Vagina (tissue), 2 donors: ENCODE measurements around the gene CD96. TPM values are rescaled to one million over a fixed set of nuclear protein-coding genes. Genes with fewer than 3 reads are reported as not detected.

Experiments used
- DNase-seq, 2 donors: peaks; one replicate each; pipeline ENCODE4 v3.0.0-alpha.2; 2017; ENCODE audit errors: extremely low spot score in 2 of 2
- H3K27ac ChIP-seq: fragments of 200-600 bp; sonication (generic); one replicate; pipeline ENCODE4 v1.5.1; 2019
- H3K27me3 ChIP-seq: fragments of 200-600 bp; sonication (generic); one replicate; pipeline ENCODE4 v1.5.1; 2019
- H3K36me3 ChIP-seq, 2 donors: fragments of 200-600 bp; sonication (generic); one replicate each; pipeline ENCODE4 v1.5.1; 2017 to 2019
- H3K4me1 ChIP-seq: fragments of 200-600 bp; sonication (generic); one replicate; pipeline ENCODE4 v1.5.1; 2019
- H3K4me3 ChIP-seq, 2 donors: fragments of 200-600 bp; sonication (generic); 1 replicate in 1 of 2; 2 replicates in 1 of 2; pipeline ENCODE4 v1.5.1; 2016 to 2019
- H3K9me3 ChIP-seq: fragments of 200-600 bp; sonication (generic); one replicate; pipeline ENCODE4 v1.5.1; 2019
- POLR2A ChIP-seq, 2 donors: fragments of 450-650 bp; IDR thresholded peaks; one replicate each; pipeline ENCODE4 v1.6.1; 2017; ENCODE audit warnings: antibody characterized with exemption in 2 of 2, mild to moderate bottlenecking in 2 of 2, moderate library complexity in 2 of 2
- POLR2AphosphoS5 ChIP-seq, 2 donors: sonication (generic); formaldehyde crosslinking; IDR thresholded peaks; one replicate each; pipeline ENCODE4 v1.9.0; 2017; ENCODE audit warnings: antibody characterized with exemption in 2 of 2, mild to moderate bottlenecking in 2 of 2, low read depth in 1 of 2; ENCODE audit not compliant: insufficient read depth in 1 of 2
- intact Hi-C: fragments of 100-400 bp; cut with DNase I; formaldehyde crosslinking; loops from one replicate; pipeline ENCODE4 v1.15.1; 2023
- total RNA-seq: library from RNA; depleted of rRNA; stranded (reverse); fragments of >200 nt; gene quantifications from one replicate; pipeline ENCODE4 v1.2.3, GENCODE V29; 2016
- TF ChIP-seq, protein P1 (sequence below), 3 experiments: fragments of 450-650 bp in 2 of 3; fragments of 200-600 bp in 1 of 3; sonication (generic) in 1 of 3; IDR thresholded peaks; one replicate each; pipeline ENCODE4 v1.5.1; 2017 to 2019; ENCODE audit warnings: antibody characterized with exemption in 3 of 3, mild to moderate bottlenecking in 2 of 3, moderate library complexity in 2 of 3

The CD96 gene
- total RNA-seq, 1 donor from 2014 or later, result 13.5 TPM

DNA sequence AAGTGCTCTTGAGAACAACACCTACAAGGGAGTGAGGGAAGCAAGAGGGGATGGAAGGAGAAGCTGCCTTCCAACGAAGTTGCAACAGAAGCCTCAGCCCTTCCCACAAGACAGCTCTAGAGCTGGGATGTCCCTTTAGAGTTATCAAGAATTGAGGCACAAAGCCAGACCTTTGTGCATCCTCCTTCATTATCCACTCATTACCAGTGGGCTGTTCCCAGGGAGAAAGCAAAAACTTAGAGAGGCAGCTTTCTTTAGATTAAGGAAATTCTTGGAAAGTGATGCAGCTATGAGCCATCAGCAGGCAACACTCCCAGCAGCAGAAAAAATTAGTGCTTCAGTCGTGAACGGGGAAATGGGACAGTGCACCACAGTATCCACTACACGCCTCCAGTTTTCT, 10.6 kb upstream of the CD96 start:
- H3K9me3 ChIP-seq, result no peaks in the 10 kb centered on the region
- TF ChIP-seq POLR2AphosphoS5 (IDR thresholded peaks at IDR 0.05; ENCODE audit: insufficient read depth in 1 of 2, low read depth in 1 of 2) (no peak), POLR2A (IDR thresholded peaks at IDR 0.05) (no peak)
- TF ChIP-seq, protein P1, sequence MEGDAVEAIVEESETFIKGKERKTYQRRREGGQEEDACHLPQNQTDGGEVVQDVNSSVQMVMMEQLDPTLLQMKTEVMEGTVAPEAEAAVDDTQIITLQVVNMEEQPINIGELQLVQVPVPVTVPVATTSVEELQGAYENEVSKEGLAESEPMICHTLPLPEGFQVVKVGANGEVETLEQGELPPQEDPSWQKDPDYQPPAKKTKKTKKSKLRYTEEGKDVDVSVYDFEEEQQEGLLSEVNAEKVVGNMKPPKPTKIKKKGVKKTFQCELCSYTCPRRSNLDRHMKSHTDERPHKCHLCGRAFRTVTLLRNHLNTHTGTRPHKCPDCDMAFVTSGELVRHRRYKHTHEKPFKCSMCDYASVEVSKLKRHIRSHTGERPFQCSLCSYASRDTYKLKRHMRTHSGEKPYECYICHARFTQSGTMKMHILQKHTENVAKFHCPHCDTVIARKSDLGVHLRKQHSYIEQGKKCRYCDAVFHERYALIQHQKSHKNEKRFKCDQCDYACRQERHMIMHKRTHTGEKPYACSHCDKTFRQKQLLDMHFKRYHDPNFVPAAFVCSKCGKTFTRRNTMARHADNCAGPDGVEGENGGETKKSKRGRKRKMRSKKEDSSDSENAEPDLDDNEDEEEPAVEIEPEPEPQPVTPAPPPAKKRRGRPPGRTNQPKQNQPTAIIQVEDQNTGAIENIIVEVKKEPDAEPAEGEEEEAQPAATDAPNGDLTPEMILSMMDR (IDR thresholded peaks at IDR 0.05), result no peak
- no peak overlapping the region for H3K27ac ChIP-seq
- no peaks in the 10 kb centered on the region for H3K27me3 ChIP-seq
- no peak for DNase-seq
- H3K36me3 ChIP-seq, result no peaks in the 10 kb centered on the region
- H3K4me1 ChIP-seq, result no peaks in the 10 kb centered on the region
- intact Hi-C loops, result no loop called here
- H3K4me3 ChIP-seq, result no peak overlapping the region

DNA sequence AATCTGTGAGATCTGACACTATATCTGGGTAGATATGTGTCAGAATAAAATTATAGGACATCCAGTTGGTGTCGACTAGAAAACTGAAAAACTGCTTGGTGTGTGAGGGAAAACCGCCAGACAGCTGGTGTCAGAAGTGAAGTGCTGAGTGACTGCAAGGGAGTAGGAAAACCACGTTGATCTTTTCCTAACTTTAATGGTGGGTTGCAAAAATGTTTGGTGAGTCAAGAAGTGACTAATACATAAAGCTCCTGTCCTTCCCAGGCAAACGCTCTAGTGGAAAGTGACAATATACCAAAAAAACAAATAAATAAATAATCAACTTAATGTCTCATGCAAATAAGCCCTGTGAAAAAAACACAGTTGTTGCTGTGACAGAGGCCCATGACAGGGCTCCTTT, 7.3 kb upstream of the CD96 start:
- no peak for DNase-seq
- TF ChIP-seq POLR2A (IDR thresholded peaks at IDR 0.05) (no peak), POLR2AphosphoS5 (IDR thresholded peaks at IDR 0.05; ENCODE audit: insufficient read depth in 1 of 2, low read depth in 1 of 2) (no peak)
- TF ChIP-seq, protein P1 (IDR thresholded peaks at IDR 0.05), result no peak
- Histone ChIP-seq H3K4me3 (no peak overlapping the region), H3K27me3 (no peaks in the 10 kb centered on the region), H3K9me3 (no peaks in the 10 kb centered on the region), H3K36me3 (no peaks in the 10 kb centered on the region), H3K4me1 (no peaks in the 10 kb centered on the region), H3K27ac (no peak overlapping the region)
- intact Hi-C loops, result no loop called here

DNA sequence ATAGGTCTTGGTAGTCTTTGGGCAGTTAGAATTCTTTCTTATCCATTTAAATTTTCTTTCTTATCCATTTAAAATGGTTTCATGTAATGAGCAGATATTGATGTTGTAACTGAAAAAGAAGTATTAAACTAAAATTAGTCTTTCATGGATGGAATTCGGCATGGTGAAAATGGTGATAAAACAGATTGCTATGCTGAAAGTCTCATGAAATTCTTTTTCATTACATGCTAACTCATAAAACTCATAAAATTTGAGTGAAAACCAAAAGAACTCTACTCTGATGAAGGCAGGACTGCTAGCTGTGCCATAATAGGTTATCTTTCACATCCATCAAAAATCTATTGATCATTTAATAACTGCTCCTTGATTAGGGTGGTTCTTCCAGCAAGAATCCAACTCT, 3.9 kb upstream of the CD96 start:
- Histone ChIP-seq H3K9me3 (no peaks in the 10 kb centered on the region), H3K4me1 (no peaks in the 10 kb centered on the region), H3K4me3 (no peak overlapping the region), H3K27me3 (no peaks in the 10 kb centered on the region), H3K27ac (no peak overlapping the region), H3K36me3 (no peaks in the 10 kb centered on the region)
- DNase-seq, result no peak
- intact Hi-C loops, result no loop called here
- TF ChIP-seq, protein P1 (IDR thresholded peaks at IDR 0.05), result no peak
- TF ChIP-seq POLR2AphosphoS5 (IDR thresholded peaks at IDR 0.05; ENCODE audit: insufficient read depth in 1 of 2, low read depth in 1 of 2) (no peak), POLR2A (IDR thresholded peaks at IDR 0.05) (no peak)

DNA sequence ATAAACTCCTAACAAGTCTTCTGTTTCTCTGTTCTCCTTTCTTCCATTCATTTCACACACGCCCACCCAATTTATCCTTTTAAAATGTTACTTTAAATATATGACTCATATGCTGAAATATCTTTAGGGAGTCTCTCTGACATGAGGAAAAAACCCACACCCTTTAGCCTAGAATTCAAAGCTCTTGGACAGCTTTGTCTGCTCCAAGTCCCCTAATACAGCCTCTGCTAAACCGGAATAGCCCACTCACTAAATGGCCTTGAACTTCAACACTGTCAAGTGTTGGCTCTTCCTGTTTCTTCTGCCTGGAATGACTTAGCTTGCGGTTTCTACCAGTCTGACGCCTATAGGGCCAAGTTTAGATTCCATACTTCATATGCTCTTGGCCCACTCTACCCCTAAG, 3.3 kb upstream of the CD96 start:
- H3K27ac ChIP-seq, result no peak overlapping the region

More for the DNA sequence above, 3.3 kb upstream of the CD96 start:
- H3K4me3 ChIP-seq, result no peak overlapping the region
- intact Hi-C loops, result no loop called here
- no peaks in the 10 kb centered on the region for H3K9me3 ChIP-seq
- no peak for DNase-seq
- TF ChIP-seq, protein P1 (IDR thresholded peaks at IDR 0.05), result no peak
- TF ChIP-seq POLR2A (IDR thresholded peaks at IDR 0.05), result no peak
- no peak for TF ChIP-seq POLR2AphosphoS5 (IDR thresholded peaks at IDR 0.05; ENCODE audit: insufficient read depth in 1 of 2, low read depth in 1 of 2)
- no peaks in the 10 kb centered on the region for H3K27me3 ChIP-seq
- H3K4me1 ChIP-seq, result no peaks in the 10 kb centered on the region
- H3K36me3 ChIP-seq, result no peaks in the 10 kb centered on the region
